HG03103 (cell line): ENCODE results near the gene FOXK1.
"Not testable (repeated sequence)": the region's sequence is repeated elsewhere in the genome, so short reads cannot be mapped to it uniquely, and the experiment has no call there.

Experiments used
- ATAC-seq: cut with Tn5 transposase; IDR thresholded peaks from one replicate; pipeline ENCODE4 v1.9.1; 2021; ENCODE audit warnings: low read depth; ENCODE audit not compliant: unreplicated experiment

The FOXK1 gene

DNA sequence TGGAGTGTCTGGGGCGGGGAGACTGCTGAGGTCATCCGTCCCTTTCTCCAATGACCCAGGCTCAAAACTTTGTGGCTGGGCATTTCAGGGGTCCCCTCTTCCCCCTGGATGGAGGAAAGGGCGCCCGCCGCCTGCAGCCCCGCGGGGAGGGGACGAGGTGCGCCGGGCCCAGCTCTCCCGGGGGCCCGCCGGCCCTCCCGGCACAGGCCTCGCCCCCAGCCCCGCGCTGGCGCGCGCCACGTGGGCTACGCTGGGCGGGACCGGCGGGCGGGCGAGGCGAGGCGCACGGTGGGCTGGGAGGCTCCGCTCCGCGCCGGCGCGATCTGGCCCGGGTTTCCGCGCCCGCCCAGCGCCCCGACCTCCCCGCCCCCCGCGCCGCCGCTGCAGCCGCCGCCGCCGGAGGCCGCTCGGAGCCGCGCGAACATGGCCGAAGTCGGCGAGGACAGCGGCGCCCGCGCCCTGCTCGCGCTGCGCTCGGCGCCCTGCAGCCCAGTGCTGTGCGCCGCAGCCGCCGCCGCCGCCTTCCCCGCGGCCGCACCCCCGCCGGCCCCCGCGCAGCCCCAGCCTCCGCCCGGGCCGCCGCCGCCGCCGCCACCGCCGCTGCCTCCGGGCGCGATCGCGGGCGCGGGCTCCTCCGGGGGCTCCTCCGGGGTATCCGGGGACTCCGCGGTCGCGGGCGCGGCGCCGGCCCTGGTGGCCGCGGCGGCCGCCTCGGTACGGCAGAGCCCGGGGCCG lies at the start of gene FOXK1:
FOXK1 (plus strand) TSS at position 410 of the 735 bp plus-strand sequence; CDS start at position 424, 14 bp downstream.
- ATAC-seq: peak; percentile 60

DNA sequence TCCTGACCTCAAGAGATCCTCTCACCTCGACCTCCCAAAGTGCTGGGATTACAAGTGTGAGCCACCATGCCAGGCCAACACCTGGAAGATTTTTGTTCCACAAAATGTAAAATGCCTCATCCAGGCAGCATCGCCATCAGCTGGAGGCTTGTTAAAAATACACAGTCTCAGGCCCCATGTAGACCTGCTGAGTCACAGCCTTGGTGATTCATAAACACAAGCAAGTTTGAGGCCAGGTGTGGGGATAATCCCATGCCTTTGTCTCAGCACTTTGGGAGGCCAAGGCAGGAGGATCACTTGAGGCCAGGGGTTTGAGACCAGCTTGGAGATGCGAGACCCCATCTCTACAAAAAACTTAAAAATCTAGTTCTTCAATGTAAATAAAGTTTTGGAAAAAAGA lies 49.1 kb upstream of the FOXK1 start:
- ATAC-seq: no peak

DNA sequence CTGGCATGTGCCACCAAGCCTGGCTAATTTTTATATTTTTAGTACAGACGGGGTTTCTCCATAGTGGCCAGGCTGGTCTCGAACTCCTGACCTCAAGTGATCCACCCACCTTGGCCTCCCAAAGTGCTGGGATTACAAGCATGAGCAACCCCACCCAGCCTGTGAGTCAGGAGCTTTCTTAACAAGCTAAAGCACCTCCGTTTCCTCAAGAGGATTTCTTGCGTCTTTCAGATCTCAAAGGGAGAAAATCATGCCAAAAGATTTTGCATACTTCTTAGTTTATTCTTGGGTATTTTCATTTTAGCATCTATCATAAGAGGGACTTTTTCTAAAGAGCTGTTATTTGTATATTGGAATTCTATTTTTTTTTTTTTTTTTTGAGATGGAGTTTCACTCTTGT lies 47.9 kb upstream of the FOXK1 start:
- no peak for ATAC-seq

DNA sequence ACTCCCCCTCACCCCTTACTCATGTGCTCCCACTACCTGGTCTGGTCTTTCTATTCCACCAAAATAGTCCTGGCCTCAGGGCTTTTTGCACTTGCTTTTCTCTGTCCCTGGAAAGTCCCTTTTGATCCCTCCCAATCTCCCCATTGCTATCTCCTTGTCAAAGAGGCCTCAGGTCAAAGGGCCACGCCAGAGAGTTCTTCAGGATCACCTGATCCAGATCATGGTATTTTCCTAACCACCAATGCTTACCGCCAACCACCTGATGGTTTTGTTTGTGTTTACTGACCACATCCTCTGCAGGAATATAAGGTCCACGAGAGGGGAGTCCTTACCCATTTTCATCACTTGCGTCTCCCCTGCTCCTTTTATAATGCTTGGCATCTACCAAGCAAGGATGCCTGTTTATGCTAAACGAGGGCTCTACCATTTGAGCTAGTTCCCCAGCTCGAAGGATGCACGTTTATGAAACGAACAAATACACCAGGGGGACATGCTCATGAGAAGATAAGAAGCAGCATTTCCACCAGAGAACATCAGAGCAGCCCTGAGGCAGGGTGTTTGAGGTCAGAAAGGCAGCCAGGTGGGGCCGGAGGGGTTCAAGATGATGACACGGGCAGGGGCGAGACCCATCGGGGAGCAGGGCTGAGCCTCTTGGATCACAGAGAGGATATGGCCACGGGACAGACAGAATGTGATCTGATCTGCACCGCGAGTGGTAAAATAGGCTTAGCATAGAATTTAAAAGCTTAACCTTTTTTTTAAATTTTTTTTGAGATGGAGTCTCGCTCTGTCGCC lies 43.1 kb upstream of the FOXK1 start:
- ATAC-seq: no peak

DNA sequence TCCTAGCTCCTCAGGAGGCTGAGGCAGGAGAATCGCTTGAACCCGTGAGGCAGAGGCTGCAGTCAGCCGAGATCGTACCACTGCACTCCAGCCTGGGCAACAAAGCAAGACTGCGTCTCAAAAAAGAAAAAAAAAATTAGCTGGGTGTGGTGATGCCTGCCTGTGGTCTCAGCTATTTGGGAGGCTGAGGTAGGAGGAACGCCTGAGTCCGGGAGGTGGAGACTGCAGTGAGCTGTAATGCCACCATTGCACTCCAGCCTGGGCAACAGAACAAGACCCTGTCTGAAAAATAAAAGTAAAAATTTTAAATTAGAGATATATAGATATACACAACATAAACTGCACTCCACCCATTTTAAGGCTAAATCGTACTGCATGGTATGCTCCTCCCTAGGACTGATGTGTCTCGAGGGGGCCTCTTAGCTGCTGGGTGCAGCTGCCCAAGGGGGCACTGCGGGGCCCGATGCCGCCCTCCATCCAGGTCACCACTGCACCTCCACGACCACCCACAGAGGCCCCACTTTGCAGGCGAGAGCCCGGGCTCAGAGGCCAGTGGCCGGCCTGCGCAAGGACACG lies 40.9 kb upstream of the FOXK1 start:
- ATAC-seq: peak; percentile 1

DNA sequence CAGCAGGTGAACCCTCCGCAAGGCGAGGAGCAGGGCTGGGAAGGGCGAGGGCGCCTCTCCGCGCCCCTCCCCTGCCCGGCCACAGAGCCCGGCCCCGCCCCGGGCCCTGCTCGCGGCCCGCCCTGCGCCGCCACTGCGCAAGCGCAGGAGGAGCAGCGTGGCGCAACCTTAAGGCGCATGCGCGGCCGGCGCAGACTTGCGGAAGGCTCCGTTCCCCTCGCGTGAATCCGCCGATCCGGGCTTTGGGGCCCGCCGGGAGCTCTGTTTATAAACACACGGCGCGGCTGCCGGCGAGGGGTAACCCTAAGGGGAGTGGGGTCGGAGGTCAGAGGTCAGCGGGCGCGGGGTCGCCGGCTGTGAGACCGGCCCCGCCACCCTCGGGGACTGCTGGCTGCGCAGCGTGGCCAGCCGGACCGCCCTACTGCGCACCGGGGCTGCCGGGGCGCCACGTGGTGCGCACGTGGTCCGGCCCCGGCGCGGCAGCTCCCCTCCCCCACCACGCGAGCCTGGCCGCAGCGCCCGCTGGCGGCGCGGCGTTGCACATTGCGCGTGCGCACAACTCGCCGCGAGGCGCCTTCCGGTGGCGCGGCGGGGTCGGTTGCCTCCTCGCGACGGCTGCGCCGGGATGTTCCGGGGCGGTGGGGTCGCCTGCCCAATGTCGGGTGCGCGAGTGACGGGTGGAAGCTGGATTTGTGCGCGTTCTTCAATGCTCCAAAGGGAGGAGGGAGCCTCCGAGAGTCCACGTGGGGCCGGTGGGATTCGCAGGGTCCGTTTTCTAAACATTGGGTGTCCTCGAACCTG lies 40.2 kb upstream of the FOXK1 start:
- peak; percentile 72 for ATAC-seq

DNA sequence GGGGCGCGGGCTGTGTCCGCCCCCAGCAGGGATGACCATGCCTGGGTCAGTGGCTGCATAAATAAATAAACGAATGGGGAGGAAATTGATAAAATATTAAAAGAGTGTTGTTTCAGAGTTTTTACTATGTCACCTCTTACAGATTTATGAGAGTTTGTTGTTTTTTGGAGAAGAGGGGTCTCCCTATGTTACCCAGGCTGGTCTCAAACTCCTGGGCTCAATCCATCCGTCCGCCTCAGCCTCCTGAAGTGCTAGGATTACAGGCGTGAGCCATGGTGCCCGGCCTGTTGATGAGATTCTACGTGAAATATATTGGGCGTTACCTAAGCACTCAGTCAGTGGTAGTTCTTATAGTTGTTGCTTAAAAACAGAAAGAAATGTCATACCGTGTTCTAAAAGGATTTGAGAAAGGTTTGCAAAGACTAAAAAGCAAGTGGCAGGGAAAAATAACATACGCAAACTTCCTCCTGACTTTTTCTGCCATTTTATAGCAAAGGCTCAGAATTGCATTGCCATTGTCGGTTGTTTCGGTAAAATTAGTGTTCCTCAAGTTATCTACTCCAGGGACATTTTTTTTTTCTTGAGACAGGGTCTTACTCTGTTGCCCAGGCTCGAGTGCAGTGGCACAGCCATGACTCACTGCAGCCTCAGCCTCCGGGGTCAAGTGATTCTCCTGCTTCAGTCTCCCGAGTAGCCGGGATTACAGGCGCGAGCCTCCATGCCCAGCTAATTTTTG lies 39.5 kb upstream of the FOXK1 start:
- ATAC-seq: no peak

DNA sequence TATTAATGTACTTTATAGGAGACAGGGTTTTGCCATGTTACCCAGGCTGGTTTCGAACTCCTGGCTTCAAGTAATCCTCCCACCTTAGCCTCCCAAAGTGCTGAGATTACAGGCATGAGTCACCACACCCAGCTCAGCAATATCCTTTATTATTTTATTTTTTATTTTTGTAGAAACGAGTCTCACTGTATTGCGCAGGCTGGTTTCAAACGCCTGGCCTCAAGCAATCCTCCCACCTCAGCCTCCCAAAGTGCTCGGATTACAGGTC lies 39.0 kb upstream of the FOXK1 start:
- ATAC-seq: not testable (repeated sequence)

DNA sequence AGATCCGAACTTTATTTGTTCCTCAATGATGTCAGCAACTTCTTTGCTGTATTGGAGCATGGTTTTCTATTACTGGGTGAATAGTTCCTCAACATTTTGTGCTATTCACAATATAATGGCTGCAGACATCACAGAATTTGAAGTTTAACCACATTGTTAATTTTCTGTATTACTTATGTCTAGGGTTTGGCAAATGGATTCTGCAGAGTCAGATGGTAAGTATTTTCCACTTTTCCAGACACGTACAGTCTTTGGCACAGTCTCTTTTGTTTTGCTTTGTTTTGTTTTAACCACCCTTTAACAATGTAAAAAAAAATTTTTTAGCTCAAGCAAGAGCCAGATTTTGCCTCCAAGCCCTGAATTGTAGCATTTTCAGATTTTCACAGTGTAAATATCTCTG lies 36.8 kb upstream of the FOXK1 start:
- no peak for ATAC-seq

DNA sequence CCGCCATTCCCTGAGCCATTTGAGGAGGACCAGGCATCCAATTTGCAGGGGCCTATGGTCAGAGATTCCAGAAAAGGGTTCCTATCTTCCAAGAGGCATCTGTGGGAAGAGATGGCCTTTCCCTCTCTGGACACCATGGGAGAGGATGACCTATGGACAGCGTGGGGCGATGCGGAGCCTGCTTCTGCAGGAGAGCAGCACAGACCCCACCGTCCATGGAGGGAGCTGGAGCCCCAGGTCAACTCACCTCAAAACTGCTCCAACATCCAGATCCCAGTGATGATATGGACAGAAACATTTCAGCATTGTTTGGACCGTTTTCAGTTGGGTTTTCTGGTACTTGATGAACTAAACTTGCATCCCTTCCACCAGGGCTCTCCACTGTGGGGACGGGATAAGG lies 34.0 kb upstream of the FOXK1 start:
- ATAC-seq: no peak

DNA sequence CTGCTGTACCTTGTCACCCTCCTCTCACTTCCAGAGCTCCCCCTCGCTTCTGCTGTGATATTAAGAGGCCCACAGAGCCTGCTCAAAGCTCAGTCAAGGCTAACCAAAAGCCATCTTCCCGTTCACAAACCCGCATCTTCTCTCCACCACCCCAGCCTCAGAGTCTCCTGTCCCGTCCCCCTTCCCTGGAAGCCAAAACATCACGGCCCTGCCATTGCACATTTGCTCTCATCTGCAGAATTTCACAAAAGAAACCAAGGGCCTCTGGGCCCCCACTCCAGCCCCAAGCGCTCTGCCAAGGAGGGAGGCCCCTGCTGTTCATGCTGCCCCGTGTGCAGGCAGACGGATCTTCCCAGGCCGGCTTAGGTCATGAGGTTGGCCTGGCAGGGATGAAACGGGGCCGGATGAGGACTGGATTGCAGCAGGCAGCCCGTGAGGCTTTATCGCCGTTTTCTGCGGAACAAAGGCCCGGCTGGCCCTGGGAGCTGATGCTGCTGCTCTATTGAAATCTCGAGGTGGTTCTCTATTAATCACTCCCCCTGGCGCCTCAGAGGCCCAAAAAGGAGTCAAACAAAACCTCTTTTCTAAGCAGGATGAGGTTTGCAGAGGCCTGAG lies 31.6 kb upstream of the FOXK1 start:
- ATAC-seq: no peak

DNA sequence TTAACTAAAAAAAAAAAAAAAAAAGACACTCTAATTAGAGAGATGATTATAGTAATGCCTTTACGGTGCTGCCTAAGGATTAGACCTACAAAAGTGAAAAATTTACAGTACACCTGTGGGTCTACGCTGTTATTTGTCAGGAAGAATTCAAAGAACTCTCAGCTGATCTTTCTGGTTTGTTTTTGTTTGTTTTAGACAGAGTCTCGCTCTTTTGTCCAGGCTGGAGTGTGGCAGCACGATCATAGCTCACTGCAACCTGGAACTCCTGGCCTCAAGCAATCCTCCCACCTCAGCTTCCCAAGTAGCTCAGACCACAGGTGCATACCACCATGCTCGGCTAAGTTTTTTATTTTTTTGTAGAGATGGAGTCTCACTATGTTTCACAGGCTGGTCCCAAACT lies 28.3 kb upstream of the FOXK1 start:
- no peak for ATAC-seq

DNA sequence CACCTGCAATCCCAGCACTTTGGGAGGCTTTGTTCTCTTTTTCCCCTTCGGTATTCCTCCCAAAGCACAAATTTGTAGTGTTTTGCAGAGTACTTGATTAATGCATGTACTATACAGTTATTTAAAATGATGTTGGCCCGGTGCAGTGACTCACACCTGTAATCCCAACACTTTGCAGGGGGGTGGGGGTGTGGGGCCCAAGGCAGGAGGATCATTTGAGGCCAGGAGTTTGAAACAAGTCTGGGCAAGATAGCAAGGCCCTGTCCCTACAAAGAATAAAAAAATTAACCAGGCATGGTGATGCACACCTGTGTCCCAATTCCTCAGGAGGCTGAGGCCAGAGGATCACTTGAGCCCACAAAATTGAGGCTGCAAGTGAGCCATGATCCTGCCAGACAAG lies 26.8 kb upstream of the FOXK1 start:
- no peak for ATAC-seq

DNA sequence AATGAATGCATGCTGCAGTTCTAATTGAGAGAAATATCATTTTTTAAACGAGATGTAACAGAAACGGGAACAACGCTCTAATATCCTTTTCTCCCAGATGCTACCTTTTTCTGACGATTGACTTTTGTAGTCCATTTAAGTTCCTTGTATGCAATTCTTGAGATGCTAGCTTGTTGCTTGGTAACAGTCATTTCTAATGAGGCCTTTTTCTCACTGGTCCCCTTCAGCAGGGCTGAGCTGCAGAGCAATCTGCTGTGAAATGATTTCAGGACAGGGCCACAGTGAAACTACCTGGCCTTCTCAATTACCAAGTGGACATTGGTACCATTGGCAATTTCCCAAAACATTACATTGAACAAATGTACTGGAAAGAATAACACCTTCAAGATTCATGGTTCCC lies 26.2 kb upstream of the FOXK1 start:
- no peak for ATAC-seq

DNA sequence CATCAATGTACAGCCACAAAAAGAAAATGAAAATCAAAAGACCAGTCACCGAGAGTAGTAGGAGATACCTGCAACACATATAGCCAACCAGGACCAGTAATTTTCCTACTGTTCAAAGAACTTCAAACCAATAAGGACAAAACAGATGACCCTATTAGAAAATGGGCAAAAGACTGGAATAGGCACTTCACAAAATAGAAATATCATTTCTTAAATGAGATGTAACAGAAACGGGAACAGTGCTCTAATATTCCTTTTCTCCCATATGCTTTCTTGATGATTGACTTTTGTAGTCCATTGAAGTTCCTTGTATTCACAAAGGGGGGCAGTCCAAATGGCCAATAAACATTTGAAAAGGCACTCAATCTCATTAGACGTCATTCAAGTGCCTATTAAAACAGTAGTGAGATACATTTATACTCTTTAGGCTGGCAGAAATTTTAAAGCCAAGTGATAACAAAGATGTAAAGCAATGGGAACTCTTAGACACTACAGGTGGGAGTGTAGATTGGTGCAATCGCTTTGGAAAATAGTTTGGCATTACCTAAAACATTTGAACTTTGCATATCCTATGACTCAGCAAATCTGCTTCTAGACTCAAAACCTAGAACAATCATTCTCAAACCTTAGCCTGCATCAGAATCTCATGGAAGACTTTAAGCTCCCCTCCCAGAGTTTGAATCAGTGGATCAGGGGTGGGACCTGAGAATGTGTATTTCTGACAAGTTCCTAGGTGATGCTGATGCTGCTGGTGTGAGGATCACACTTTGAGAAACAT lies 24.3 kb upstream of the FOXK1 start:
- no peak for ATAC-seq

DNA sequence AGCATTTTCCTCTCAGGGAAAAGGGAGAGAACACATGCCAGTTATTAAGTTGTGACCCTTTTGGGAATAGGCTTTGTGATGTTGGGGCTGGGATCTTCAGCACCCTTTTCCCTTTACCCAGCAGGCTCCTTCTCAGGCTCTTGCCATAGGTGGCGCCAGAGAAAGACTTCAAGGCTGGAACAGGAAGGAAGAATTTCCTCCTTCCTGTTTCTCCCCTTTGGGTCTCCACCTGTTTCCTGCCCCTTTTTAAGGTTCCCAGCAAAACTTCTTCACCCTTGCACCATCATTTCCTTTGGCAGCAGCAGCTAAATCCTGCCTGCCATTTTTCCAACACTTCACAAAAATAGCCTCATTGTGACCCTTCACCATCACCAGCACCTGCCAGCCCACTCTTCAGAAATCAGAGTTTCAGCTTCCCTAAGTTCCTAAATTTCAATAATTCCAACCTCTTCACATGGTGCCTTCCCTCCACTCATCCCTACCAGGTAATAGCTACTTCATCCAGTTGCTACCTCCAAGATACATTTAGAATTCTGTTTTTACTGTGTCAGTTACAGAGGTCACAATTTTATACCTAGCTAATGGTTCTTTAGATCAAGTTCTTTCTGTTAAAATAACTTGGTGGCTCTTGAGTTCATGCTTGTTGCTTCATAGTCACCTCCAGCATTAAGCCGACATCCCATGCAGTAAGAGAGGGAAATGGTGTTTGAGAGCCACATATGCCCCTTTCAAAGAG lies 22.4 kb upstream of the FOXK1 start:
- no peak for ATAC-seq

DNA sequence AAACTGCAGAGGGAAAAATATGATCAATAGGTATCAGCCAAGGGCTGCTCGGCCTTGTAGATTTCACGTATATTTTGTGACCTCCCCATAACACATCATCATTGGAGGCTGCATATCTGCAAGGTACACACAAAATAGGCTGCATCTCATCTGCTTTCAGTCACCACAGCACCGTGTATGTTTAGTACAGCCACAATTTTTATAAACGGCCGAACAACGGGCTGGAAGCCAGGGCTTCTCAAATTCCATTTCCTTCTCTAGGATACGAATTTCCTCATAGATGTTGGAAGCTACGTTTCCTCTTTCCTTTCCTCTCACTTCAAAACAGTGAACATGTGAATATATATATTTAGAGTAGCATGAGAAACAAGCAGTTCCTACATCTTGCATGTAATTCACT lies 20.2 kb upstream of the FOXK1 start:
- no peak for ATAC-seq

DNA sequence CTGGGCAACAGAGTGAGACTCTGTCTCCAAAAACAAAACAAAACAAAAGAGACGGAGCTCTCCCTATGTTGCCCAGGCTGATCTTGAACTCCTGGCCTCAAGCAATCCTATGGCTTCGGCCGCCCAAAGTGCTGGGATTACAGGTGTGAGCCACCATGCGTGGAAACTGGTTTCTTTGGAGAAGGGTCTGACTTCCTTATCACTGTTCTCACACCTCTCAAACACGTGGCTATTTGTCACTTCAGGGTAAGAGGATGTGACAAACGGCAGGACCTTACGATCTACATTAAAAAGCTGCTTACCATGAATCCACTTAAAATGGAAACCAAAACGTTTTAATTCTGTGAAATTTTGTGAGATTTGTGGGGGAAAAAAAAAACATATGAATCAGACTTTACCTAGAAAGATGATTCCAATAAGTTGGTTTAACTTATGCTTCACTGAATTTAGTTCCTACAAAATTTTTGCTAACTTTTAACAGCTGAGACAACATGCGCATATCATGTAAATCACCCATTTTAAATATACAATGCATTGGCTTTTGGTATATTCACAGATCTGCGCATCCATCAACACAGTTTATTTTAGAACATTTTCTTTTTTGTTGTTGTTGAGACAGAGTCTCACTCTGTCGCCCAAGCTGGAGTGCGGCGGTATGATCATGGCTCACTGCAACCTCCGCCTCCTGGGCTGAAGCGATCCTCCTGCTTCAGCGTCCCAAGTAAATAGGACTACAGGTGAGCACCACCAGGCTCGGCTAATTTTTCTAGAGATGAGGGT lies 18.7 kb upstream of the FOXK1 start:
- no peak for ATAC-seq
